Measurements from ENCODE around the gene CGB1.

GRCh38 chr19:49085020-49085867 lies 48.5 kb upstream of the CGB1 start, which contains the start of gene SNRNP70:
- peak; percentile 94 for TF ChIP-seq POLR2A (IDR thresholded peaks at IDR 0.05; ENCODE audit: low read length)
- no peak for TF ChIP-seq CTCF (IDR thresholded peaks at IDR 0.05)
- no peak for TF ChIP-seq CHD4 (IDR thresholded peaks at IDR 0.05; ENCODE audit: borderline replicate concordance)
- TF ChIP-seq EP300 (IDR thresholded peaks at IDR 0.05): no peak
- no peak for TF ChIP-seq ESRRA (IDR thresholded peaks at IDR 0.05; ENCODE audit: borderline replicate concordance, low read length)
- TF ChIP-seq KDM1A (IDR thresholded peaks at IDR 0.05; ENCODE audit: low read depth): no peak
- no peak for TF ChIP-seq HDAC2 (IDR thresholded peaks at IDR 0.05)
- no peak for TF ChIP-seq BHLHE40 (IDR thresholded peaks at IDR 0.05; ENCODE audit: low read depth, low read length)
- TF ChIP-seq EHMT2 (IDR thresholded peaks at IDR 0.05; ENCODE audit: low read depth): no peak
- no peak for TF ChIP-seq RAD21 (conservative IDR thresholded peaks at IDR 0.05 in 1 of 2, IDR thresholded peaks at IDR 0.05 in 1 of 2)
- no peak for TF ChIP-seq ZC3H11A (IDR thresholded peaks at IDR 0.05)
